ENCODE measurements around the gene DNASE1L3.

Gene DNASE1L3

DNA sequence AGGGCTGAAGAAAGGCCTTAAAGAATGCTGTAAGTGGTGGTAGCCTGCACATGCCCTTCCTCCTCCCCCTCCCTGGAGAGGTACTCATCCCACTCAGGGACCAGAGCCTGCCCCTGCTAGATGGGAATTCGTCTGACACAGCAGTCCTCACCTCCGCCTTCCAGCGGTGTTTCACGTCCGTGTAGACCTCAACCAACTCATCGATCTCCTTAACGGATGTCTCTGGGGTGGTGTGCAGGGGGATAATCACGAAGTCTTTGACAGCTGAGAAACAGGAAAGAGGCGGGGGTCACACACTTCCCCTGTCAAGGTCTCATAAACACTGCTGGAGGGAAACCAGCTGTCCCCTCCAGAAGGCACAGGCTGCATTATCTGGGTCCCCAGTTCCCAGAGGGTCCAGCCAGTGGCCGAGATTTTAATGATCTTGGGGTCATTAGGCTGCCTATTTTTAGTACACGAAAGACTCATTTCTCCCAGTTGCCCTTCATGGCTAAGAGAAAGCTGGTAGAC, 9.9 kb downstream of the DNASE1L3 start:
- DNase-seq (ENCODE audit: low read depth) = no peak

DNA sequence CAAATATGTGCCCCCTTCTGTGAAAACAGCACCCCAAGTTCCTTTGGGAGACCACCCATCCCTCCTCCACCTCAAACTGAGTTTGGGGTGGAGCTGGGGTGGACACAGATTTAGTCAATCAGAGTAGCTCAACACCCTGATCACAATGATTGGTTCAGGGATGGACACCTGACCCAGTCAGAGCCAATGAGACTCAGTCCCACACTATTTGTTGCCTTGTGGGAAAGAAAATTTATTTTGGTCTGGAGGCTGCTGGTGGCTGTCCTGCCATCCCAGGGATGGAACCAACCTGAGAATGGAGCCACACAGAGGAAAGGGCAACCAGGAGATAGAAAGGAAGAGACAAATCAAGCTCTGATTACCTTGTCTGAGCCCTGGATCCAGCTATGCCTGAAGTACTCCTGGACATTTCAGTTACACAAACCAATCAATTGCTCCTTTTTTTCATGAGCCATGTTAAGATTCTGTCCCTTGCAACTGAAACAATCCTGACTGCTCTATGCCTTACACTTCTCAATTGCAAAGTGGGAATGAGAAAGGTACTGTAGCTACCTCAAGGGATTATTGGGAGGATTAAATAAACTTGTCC, 10.6 kb downstream of the DNASE1L3 start:
- DNase-seq (ENCODE audit: low read depth) = no peak

DNA sequence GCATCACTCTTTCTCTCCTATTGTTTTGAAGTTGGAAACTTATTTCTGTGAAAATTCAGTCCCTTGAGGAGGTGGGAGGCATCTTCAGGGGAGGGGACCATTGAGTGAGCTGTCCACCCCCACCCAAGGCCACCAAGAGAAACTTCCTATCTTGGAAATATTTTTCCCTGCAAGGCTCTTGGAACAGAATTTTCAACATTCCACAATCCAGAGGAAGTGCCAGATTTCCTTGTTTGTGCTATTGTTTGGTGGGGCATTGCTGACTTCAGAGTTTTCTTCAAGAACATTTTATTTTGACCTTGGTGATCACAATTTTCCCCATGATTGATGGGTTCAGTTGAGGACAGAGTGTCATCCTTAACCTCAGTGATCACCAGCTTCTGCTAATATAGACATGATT, 12.0 kb downstream of the DNASE1L3 start:
- DNase-seq (ENCODE audit: low read depth) = no peak

DNA sequence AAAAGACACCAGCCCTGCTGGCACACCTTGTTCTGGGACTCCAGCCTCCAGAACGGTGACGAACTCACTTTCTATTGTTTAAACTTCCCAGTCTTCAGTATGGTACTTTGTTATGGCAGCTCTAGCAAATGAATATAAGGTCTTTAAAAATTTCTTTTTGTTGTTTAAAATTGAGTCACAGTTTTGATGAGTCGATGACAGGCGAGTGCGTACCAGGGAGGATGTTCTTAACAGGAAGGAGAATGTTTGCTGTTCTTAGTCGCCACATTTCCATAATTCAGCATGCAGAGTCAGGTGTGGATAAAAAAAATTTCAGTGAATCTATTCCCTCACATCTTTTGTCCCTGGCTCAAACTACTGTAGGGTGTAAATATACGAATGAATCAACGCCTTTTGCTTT, 12.4 kb downstream of the DNASE1L3 start:
- DNase-seq (ENCODE audit: low read depth) = no peak

DNA sequence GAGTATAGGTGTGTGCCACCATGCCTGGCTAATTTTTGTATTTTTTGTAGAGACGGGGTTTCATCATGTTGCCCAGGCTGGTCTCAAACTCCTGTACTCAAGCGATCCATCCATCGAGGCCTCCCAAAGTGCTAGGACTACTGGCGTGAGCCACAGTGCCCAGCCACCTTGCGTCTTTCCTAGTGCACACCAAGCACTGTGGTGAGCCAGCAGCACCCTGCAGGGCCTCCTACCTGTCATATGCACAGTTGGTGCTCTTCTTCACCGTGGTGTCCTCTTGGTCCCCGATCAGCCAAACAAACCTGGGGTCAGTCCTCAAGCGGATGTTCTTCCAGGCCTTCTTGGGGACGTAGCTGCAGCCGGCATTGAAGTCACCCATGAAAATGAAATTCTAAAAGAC, 13.2 kb downstream of the DNASE1L3 start:
- DNase-seq (ENCODE audit: low read depth) = no peak

DNA sequence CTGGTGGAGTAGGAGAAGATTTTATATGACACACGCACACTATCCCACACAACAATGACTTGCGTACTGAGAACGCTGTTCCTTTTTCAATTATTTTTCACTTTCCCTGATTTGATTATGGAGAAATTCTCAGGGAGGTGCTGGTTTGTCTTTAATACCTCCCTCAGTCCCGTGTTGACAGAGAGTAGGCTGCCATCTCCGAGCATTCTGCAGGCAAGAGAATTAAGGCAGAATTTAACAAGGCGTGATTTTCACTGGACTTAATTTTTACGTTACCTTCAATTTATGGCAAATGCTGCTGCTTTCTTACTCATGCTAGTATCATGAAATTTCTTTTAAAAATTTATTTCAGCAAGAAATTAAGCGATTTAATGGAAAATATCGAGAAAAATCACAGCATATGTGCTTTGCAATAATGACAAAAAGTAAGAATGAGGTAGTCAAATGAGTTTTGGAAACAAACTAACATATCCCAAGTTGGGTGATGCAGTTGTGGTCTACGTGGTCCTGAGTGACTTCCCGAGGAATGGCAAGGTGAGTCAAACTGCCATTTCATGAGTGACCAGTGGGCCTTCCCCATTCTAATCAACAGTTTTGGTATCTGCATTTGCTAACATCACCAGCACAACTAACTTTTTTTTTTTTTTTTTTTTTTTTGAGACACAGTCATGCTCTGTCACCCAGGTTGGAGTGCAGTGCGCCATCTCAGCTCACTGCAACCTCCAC, 16.9 kb downstream of the DNASE1L3 start:
- no peak for DNase-seq (ENCODE audit: low read depth)

DNA sequence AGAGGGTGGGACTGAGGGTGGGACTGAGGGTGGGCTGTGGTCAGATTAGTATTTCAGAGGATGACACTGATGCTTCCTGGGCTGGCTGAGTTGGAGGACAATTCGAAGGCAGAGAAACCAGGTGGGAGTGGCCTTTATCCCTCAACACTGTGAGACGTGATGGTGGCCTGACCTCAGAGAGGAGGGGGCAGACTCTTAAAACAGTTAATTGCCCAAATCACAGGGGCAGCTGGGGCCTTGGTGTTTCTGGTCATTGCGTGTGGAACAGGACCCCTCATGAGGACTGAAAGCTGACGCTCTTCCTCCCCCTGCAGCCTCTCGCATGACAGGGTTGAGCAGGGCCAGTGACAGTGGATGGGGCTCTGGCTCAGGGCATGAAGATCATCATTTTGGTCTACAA, 18.7 kb downstream of the DNASE1L3 start:
- no peak for DNase-seq (ENCODE audit: low read depth)

DNA sequence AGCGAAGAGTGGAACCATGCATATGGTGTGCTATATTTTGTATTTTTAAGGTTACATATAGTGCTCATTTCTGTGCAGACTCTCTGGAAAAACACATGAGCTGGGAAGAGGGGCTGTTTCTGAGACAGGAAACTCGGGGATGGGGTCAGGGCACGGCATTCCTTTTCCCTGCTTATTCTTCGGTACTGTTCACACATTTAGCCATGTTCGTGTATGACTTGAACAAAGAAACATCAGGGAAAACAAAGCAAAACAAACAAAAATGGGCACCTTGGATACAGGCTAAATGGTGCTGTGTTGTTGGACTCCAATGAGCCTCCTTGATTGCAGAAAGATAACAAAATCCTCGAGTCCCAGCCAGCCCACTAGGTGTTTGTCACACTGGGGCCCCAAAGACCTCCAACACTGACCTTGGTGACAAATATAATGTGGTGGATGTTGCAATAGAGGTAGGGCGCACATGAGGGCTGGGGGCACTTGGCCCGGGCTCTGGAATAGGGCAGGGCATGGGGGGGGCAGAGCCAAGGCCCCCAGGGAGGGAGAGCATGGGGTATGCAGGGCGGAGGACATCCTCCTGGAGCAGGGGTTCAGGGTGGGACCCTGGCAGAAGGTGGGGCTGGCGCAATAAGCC, 19.3 kb downstream of the DNASE1L3 start:
- no peak for DNase-seq (ENCODE audit: low read depth)

DNA sequence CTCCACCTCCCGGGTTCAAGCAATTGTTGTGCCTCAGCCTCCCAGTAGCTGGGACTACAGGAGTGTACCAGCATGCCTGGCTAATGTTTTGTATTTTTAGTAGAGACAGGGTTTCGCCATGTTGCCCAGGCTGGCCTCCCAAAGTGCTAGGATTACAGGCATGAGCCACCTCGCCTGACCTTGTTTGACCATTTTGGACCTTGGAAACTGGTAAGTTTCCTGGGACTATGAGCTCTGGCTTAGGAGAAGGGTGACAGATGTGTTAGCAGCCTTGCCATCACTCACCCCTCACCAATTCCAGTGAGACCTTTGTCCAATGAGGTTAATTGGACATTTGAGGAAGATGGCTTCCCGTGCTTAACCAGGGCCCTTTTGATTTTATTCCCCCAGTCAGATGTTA, 19.9 kb downstream of the DNASE1L3 start:
- DNase-seq (ENCODE audit: low read depth) = no peak

DNA sequence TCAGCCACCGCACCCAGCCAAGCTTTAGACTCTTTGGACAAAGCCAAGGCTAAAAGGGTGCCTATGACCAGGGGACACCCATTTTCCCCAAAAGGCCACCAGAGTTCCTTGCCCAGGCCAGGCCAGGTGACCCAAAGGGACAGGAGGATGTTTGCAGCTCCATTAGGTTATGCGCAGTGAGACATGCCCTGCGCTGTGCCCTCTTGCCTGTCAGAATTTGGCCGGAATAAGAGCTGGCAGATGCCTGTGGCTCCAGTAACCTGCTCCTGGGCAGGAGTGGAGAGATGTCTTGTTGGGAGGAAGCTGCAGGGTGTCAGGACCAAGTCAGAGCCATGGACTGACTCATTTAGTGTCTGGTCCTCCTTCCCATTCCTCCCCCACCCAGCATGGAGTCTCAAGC, 20.5 kb downstream of the DNASE1L3 start:
- no peak for DNase-seq (ENCODE audit: low read depth)

DNA sequence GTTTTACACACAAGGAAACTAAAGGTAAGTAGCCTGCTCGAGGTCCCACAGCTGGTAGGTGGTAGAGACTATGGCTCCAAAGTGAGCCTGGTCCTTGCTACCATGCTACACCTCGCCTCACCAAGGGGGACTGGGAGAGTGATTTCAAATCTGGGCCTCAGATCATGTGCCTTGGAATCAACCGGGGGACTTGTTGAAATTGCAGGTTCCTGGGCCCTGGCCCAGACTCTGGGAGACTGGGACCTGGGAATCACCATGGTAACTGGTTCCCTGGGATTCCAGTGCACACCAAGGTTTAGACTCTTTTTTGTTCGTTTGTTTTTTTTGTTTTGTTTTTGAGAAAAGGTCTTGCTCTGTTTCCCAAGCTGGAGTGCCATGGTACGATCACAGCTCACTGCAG, 21.1 kb downstream of the DNASE1L3 start:
- DNase-seq (ENCODE audit: low read depth) = no peak

DNA sequence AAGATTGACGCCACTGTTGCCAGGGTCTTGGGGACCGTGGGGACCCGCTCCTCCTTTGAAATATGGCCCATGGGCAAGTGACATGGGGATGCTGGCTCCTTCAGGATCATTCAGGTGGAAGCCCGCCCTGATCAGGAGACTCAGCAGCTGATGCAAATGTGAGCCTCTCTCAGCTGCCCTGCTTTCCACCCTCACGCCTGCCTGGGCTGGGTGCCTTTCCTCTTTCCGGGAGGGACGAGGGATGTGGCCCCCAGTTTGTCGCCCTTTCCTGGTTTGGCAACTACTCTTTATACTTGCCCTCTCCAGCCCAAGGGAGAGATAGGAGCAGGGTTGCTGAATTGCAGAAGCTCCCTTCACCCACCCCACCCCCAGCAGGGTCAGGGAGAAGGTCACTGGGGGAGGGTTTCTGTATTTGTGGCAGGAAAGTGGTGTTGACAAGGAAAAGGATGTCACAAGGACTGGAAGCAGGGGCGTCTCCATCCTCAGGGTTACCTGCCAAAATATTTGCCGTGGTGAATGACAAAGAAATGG, 21.8 kb downstream of the DNASE1L3 start:
- no peak for DNase-seq (ENCODE audit: low read depth)

DNA sequence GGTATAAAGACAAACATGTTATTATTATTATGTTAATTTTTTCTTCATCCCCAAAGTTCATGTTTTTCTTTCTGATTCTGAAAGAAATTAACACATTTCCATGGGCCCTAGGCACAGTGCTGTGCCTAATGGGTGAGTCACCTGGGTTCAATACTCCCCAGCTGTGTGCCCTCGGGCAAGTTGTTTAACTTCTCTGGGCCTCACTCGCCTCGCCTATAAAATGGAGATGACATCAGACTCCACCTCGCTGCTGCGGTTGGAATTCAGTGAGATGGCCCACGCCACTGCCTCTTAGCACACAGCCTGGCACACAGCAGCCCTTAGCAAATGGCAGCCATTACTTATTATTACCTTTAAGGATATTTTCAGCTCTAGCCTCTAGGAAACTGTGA, 22.6 kb downstream of the DNASE1L3 start:
- no peak for DNase-seq (ENCODE audit: low read depth)

DNA sequence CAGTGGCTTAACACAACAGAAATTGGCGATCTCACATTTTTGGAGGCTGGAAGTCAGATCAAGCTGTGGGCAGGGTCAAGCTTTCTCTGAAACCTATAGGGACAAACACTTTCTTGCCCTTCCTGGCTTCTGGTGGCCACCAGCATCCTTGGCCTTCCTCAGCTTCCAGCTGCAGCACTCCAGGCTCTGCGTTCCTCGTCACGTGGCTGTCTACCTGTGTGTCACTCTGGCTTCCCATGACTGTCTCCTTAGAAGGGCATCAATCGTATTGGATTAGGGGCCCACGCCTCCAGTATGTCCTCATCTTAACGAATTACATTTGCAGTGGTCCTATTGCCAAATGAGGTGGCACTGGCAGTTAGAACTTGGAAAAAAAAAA, 25.8 kb downstream of the DNASE1L3 start:
- DNase-seq (ENCODE audit: low read depth) = no peak

DNA sequence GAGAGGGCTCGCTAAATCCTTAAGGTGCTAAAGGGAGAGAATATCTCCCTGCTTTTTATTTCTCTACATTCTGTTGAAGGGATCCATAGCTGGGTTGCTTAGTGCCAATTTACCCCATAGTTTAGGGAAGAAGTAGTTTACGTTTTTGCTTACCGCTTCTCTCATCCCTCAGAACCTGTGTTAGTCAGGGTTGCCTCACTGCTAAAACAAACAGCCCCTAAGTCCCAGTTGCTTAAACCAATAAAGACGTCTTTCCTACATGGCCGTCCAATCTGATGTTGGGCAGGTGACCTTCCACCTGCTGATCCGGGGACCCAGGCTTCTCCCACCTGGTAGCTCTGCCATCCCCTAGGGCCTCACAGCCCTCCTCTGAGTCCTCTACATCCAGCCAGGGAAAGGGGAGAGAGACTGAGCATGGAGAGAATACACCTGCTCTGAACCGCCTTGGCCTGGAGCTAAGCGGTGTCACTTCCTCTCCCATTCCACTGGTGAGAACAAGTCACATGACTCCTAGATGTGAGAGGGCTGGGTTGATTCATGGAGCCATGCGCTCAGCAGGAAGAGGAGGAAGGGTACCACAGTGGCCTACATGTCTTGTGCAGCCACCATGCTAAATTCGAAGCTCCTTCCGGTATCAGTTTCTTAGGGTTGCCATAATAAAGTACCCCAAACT, 26.3 kb downstream of the DNASE1L3 start:
- DNase-seq (ENCODE audit: low read depth) = no peak

DNA sequence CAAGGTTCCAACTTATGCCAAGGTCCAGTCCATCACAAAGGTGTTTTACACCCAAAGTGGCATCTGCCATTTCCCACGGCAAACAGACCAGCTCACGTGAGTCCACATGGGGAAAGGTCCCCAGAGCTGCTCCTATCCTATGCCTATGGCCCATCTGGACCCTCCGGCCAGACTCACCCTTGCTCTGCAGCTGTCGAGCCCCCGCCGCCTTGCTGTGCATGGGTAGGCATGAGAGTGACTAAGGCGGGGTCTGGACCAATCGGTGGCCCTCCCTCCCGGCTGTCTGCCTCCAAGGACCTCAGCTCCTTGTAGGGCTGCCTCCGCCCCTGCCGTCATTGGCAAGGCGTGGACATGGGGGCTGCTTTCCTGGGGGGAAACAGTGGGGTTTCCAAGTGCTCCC, 26.9 kb downstream of the DNASE1L3 start:
- no peak for DNase-seq (ENCODE audit: low read depth)

DNA sequence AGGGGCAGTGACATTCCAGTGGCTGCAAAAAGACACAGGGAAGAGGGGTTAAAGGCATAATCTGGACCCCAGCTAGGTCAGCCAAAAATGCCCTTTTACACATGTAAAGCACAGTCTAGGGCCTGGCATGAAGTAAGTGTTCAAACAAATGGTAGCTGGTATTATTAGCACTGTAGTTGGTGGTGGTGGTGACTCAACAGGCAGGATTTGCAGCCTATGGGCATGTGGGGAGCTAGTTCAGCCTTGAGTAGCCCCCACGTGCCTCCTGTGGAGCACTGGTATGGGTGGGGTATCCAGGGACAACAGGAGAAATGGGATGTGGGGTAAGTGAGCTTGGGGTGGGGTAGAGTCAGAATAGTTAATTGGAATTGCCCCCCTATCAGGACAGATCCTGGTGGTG, 27.6 kb downstream of the DNASE1L3 start:
- no peak for DNase-seq (ENCODE audit: low read depth)

DNA sequence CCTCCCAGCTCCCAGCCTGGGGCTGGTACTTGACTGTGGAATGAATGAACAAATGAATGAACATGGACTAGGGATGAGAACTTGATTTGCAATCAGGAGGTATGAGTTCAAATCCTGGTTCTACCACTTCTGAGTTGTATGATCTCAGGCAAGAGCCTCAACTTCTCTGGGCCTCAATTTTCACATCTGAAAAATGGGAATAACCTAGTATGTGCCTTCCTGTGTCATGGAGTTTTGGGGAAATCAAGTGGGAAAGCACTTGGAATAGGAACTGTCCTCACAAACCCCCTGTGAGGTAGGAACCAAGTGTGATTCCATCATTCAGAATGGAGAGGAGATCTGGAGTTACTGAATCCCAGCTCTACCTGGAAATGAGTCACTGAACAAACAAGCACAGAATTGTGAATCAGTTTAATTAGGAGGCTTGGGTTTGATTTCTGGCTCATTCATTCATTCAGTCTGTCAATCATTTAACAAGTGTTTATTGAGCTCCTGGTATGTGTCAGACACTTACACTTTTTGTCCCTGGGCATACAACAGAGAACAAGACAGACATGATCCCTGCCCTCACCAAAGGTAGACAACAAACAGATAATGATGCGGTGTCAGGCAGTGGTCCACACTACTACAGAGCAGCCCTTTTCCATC, 29.7 kb downstream of the DNASE1L3 start:
- no peak for DNase-seq (ENCODE audit: low read depth)

DNA sequence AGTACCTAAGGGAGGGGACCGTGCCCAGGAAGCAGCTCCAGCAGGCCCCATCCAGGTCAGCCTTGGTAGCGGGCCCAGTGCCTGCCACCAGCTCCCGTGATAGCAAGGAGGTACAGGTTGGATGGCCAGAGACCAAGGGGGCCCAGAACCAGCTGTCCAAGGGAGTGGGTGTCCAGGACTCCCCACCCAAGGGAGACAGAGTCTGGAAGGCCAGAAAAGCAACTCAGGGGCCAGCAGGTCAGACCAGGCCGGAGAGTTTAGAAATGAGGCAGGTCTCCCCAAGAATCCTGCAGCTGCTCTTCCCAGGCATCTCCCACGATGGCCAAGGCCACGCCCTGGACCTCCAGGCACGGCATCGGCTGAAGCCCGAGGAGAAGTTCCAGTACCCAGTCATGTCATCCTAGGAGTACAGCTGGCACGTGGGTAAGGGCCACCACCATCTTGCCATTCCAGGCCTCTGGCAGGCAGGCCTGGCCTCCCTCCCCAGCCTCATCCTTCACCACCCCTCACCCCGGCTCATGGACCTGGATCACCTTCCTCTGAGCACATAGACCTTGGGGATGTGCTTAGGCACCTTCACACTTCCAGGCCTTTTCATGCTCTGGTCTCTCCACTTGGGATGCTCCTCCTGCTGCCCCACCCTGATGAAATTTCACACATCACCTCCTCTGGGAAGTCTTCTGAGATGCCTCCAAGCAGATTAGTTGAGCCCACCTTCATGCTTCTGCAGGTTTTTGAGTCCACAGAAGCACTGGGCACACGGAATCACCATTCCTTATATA, 30.5 kb downstream of the DNASE1L3 start:
- no peak for DNase-seq (ENCODE audit: low read depth)

DNA sequence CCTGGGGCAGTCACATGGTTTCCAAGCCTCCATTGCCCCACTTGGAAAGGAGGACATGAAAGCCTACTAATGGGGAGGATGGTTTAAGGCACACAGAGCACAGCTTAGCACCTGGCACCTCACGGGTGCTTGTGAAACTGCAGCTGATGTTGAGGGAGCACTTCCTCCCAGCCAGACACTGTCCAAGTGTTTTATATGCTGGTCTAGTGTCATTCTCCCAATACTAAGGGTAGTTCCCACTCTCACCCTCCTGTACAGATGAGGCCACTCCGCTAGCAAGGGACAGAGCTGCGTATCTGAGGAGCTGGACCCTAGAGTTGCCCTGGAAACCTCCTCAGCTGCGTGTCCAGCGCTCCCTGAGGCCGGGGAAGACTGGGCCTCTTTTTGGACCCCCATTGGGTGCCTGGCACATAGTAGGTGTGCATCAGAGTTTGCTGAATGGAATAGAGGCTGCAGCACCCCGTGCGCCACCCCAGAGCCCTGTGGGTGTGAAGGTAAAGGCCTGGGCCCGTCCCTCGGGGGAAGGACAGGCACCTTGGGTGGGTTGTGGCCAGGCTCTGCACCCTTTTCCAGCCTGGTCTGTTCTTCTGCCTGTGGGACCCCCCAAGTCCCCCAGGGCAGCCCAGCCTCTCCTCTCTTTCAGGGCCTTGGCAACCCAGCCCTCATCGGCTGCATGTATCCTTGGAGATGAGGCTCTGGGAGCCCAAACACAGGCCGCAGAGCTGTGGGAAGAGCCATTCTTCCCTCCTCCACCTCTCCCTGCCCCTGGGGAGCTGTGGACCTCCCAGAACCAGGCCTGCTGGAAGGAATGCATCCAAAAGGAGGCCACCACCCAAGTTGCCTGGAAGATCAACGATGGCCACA, 31.3 kb downstream of the DNASE1L3 start:
- DNase-seq (ENCODE audit: low read depth) = no peak
